ENCODE results near the gene SLC12A1. TPM values are rescaled to one million over a fixed set of nuclear protein-coding genes. Genes with fewer than 3 reads are reported as not detected.

Gene SLC12A1
- total RNA-seq, 1 donor from 2014 or later, result not detected

Small RNA genes lying within 50 kb of the gene (small RNA-seq; reads per million reads assigned to genes)
- gene RF00019 (ENCODE audit: low replicate concordance), result not detected

Other genes with a start within 250 kb of the SLC12A1 start
- gene SLC24A5, start 85.3 kb upstream of the SLC12A1 start, total RNA-seq, result not detected
- 10.6 TPM for gene MYEF2, start 28.0 kb upstream of the SLC12A1 start, total RNA-seq
- not detected for gene CTXN2, start 14.6 kb upstream of the SLC12A1 start, total RNA-seq
- gene DUT, start 125.1 kb downstream of the SLC12A1 start, total RNA-seq, result 91.9 TPM